Caco-2 (cell line): Measurements from ENCODE around the gene TMSB10. TPM values are rescaled to one million over a fixed set of nuclear protein-coding genes. Genes with fewer than 3 reads are reported as not detected.

Source experiments
- BruUV-seq: library from RNA; stranded (reverse); fragments of 400-500 nt; replicated peaks from 2 replicates; lab custom pipeline; 2021; lab: Mats Ljungman, UMichigan
- CTCF ChIA-PET: fragments of 300-600 bp; sonication (Branson Sonifier 250); formaldehyde crosslinking; loops from one replicate; lab custom pipeline; 2022; ENCODE audit warnings: antibody characterized with exemption; lab: Charles Lee
- POLR2A ChIA-PET: fragments of 300-600 bp; sonication (Branson Sonifier 250); formaldehyde crosslinking; loops from one replicate; lab custom pipeline; 2022; ENCODE audit warnings: antibody characterized with exemption; lab: Charles Lee
- DNase-seq, 2 experiments: peaks; one replicate each; pipeline versions ENCODE4 v3.0.0 to v3.0.0-alpha.2; 2020 to 2022
- H3K27me3 ChIP-seq: replicated peaks from 2 replicates; pipeline ENCODE4 v1.6.0; 2011; ENCODE audit warnings: low read length; ENCODE audit not compliant: control insufficient read depth, insufficient read depth
- H3K36me3 ChIP-seq: 2 replicates; pipeline ENCODE4 v1.5.1; 2011; ENCODE audit warnings: low read length; ENCODE audit not compliant: control insufficient read depth, insufficient read depth
- H3K4me1 ChIP-seq: fragments of 250-450 bp; sonication (Bioruptor Pico); 2 replicates; pipeline ENCODE4 v1.5.1; 2020; ENCODE audit warnings: mild to moderate bottlenecking
- H3K4me3 ChIP-seq: 2 replicates; pipeline ENCODE4 v1.5.1; 2011; ENCODE audit warnings: low read depth, mild to moderate bottlenecking, control low read depth, low read length
- H3K9me3 ChIP-seq: fragments of 250-450 bp; sonication (Bioruptor Pico); 2 replicates; pipeline ENCODE4 v1.5.1; 2020; ENCODE audit warnings: mild to moderate bottlenecking, moderate library complexity
- H3K27ac Mint-ChIP-seq: one replicate; pipeline ENCODE4 v1.8.0; 2022; ENCODE audit warnings: mixed read lengths; ENCODE audit not compliant: unreplicated experiment
- H3K27me3 Mint-ChIP-seq: one replicate; pipeline ENCODE4 v1.8.0; 2022; ENCODE audit warnings: mixed read lengths; ENCODE audit not compliant: insufficient read depth, unreplicated experiment
- H3K36me3 Mint-ChIP-seq: one replicate; pipeline ENCODE4 v1.8.0; 2022; ENCODE audit warnings: mild to moderate bottlenecking, mixed read lengths; ENCODE audit not compliant: insufficient read depth, unreplicated experiment
- H3K4me1 Mint-ChIP-seq: one replicate; pipeline ENCODE4 v1.8.0; 2022; ENCODE audit warnings: low read depth, mixed read lengths; ENCODE audit not compliant: unreplicated experiment
- H3K4me3 Mint-ChIP-seq: one replicate; pipeline ENCODE4 v1.8.0; 2022; ENCODE audit warnings: mild to moderate bottlenecking, moderate library complexity, mixed read lengths; ENCODE audit not compliant: unreplicated experiment
- H3K9me3 Mint-ChIP-seq: one replicate; pipeline ENCODE4 v1.8.0; 2022; ENCODE audit warnings: mixed read lengths; ENCODE audit not compliant: unreplicated experiment
- intact Hi-C: fragments of 100-400 bp; cut with micrococcal nuclease; formaldehyde crosslinking; loops from one replicate; pipeline ENCODE4 v1.10.0; 2022; ENCODE audit not compliant: unreplicated experiment
- total RNA-seq: library from RNA; stranded (reverse); gene quantifications from 2 replicates; pipeline ENCODE4 v1.2.3, GENCODE V29; 2022
- TF ChIP-seq, protein P1 (sequence below), 2 experiments: fragments of 200-600 bp in 1 of 2; IDR thresholded peaks; 1 replicate in 1 of 2; 2 replicates in 1 of 2; pipeline versions ENCODE4 v1.5.1 to v1.8.0; 2011 to 2022; ENCODE audit warnings: antibody characterized with exemption in 1 of 2, control low read depth in 1 of 2, inconsistent platforms in 1 of 2, low read depth in 1 of 2, low read length in 1 of 2, mild to moderate bottlenecking in 1 of 2, moderate library complexity in 1 of 2; ENCODE audit not compliant: insufficient read depth in 1 of 2, severe bottlenecking in 1 of 2, unreplicated experiment in 1 of 2

The TMSB10 gene
- total RNA-seq, 1 experiment from 2014 or later, result 1,258 TPM

GRCh38 chr2:84901593-84902120, 3.8 kb upstream of the TMSB10 start:
- H3K4me1 Mint-ChIP-seq, result peaks cover under 1% of the 10 kb centered on the region
- CTCF ChIA-PET, result no interaction called here
- BruUV-seq, result no TSS peak

GRCh38 chr2:84902526-84902925, 2.9 kb upstream of the TMSB10 start:
- Histone ChIP-seq H3K4me1 (peaks cover 6% of the 10 kb centered on the region), H3K4me3 (no peak overlapping the region), H3K9me3 (no peaks in the 10 kb centered on the region), H3K36me3 (no peaks in the 10 kb centered on the region), H3K27me3 (no peaks in the 10 kb centered on the region)
- Mint-ChIP-seq H3K27ac (no peak overlapping the region), H3K4me1 (peaks cover 9% of the 10 kb centered on the region), H3K27me3 (no peaks in the 10 kb centered on the region), H3K36me3 (peaks cover 30% of the 10 kb centered on the region), H3K4me3 (no peak overlapping the region), H3K9me3 (no peaks in the 10 kb centered on the region)
- no TSS peak for BruUV-seq
- intact Hi-C loops, result no loop called here
- ChIA-PET POLR2A (no interaction called here), CTCF (no interaction called here)
- no peak for DNase-seq
- TF ChIP-seq, protein P1, sequence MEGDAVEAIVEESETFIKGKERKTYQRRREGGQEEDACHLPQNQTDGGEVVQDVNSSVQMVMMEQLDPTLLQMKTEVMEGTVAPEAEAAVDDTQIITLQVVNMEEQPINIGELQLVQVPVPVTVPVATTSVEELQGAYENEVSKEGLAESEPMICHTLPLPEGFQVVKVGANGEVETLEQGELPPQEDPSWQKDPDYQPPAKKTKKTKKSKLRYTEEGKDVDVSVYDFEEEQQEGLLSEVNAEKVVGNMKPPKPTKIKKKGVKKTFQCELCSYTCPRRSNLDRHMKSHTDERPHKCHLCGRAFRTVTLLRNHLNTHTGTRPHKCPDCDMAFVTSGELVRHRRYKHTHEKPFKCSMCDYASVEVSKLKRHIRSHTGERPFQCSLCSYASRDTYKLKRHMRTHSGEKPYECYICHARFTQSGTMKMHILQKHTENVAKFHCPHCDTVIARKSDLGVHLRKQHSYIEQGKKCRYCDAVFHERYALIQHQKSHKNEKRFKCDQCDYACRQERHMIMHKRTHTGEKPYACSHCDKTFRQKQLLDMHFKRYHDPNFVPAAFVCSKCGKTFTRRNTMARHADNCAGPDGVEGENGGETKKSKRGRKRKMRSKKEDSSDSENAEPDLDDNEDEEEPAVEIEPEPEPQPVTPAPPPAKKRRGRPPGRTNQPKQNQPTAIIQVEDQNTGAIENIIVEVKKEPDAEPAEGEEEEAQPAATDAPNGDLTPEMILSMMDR (IDR thresholded peaks at IDR 0.05; ENCODE audit: insufficient read depth in 1 of 2, low read depth in 1 of 2, low read length in 1 of 2, severe bottlenecking in 1 of 2, unreplicated experiment in 1 of 2), result no peak

More at GRCh38 chr2:84901593-84902120, 3.8 kb upstream of the TMSB10 start:
- H3K36me3 ChIP-seq, result no peaks in the 10 kb centered on the region
- no peak for DNase-seq
- no peaks in the 10 kb centered on the region for H3K27me3 ChIP-seq
- H3K4me3 ChIP-seq, result no peak overlapping the region
- POLR2A ChIA-PET, result no interaction called here
- Mint-ChIP-seq H3K4me3 (no peak overlapping the region), H3K27ac (no peak overlapping the region), H3K9me3 (no peaks in the 10 kb centered on the region), H3K36me3 (peaks cover 21% of the 10 kb centered on the region), H3K27me3 (no peaks in the 10 kb centered on the region)
- H3K4me1 ChIP-seq, result no peaks in the 10 kb centered on the region
- no peaks in the 10 kb centered on the region for H3K9me3 ChIP-seq
- TF ChIP-seq, protein P1 (IDR thresholded peaks at IDR 0.05; ENCODE audit: insufficient read depth in 1 of 2, low read depth in 1 of 2, low read length in 1 of 2, severe bottlenecking in 1 of 2, unreplicated experiment in 1 of 2), result no peak
- intact Hi-C loops, result no loop called here

GRCh38 chr2:84904151-84904550, 1.3 kb upstream of the TMSB10 start:
- Histone ChIP-seq H3K36me3 (no peaks in the 10 kb centered on the region), H3K27me3 (no peaks in the 10 kb centered on the region), H3K9me3 (no peaks in the 10 kb centered on the region), H3K4me1 (peaks cover 14% of the 10 kb centered on the region), H3K4me3 (no peak overlapping the region)
- Mint-ChIP-seq H3K9me3 (peaks cover 10% of the 10 kb centered on the region), H3K4me3 (peak overlapping the region; percentile 88), H3K27me3 (no peaks in the 10 kb centered on the region), H3K36me3 (peaks cover 46% of the 10 kb centered on the region), H3K4me1 (peaks cover 21% of the 10 kb centered on the region), H3K27ac (peak overlapping the region; percentile 93)
- CTCF ChIA-PET, result interaction anchor here (0.6 kb wide), 1 partner anchor 280 kb away, joined by 3 read pairs; no protein-coding TSS in a partner anchor
- POLR2A ChIA-PET, result interaction anchor here (1.2 kb wide), 1 partner anchor 16 kb away, joined by 7 read pairs; no protein-coding TSS in a partner anchor
- no peak for DNase-seq
- BruUV-seq, result no TSS peak
- TF ChIP-seq, protein P1 (IDR thresholded peaks at IDR 0.05; ENCODE audit: insufficient read depth in 1 of 2, low read depth in 1 of 2, low read length in 1 of 2, severe bottlenecking in 1 of 2, unreplicated experiment in 1 of 2), result no peak
- intact Hi-C loops, result no loop called here
